ENCODE measurements around the gene EPB41L5. TPM values are rescaled to one million over a fixed set of nuclear protein-coding genes. Genes with fewer than 3 reads are reported as not detected.

The EPB41L5 gene
- polyA plus RNA-seq, 4 donors, result 10.6 to 34.6 (median 12.6) TPM

DNA sequence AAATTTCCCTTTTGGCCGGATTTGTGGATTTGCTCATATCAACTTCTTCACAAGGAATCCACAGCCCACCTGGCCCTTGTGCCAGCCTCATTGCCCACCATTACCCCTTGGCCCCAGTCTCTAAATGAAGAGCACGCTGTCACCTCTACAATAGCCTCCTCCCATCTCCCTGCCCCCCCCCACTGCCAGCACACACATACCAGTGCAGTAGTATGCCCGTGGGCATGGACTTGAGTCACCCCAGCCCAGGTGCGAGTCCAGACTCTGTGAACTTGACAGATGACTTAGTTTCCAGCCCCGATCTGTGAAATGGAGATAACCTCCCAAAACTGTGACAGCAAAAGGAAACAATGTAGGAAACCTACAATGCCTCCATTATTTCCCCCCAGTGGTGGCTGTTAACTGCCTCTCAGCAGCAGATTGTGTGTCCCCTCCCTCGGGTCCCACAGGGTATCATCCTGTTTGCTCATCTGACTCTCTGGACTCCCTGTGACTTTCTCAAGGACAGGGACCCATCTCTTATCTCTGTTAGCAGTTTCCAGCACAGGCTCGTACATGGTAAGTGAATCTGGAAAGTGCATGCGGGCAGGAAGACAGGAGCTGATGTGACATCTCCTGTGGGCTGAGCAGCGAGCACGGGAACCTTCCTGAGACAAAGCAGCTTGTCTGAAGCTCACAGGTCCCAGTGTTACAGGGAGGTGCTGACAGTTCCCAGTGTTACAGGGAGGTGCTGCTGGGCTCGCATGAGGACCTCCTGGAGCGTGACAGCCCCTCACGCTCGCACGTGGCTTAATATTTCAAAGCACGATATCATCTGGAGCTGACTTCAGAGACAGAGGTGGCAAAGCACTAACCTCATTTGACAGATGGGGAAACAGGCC lies 214.5 kb downstream of the EPB41L5 start:
- Histone ChIP-seq H3K27me3 (ENCODE audit: control insufficient read depth in 3 of 3, insufficient read depth in 3 of 3, low read length in 3 of 3) (no peaks in the 10 kb centered on the region), H3K4me1 (ENCODE audit: control insufficient read depth in 3 of 3, insufficient read depth in 2 of 3, low read depth in 1 of 3, low read length in 2 of 3) (peaks cover 0 to 39% (median 3%) of the 10 kb centered on the region in 3 donors), H3K36me3 (ENCODE audit: control insufficient read depth in 3 of 3, insufficient read depth in 2 of 3, low read depth in 1 of 3, low read length in 3 of 3) (peaks cover 0 to 4% (median 0%) of the 10 kb centered on the region in 3 donors), H3K9me3 (ENCODE audit: control insufficient read depth in 2 of 2, insufficient read depth in 1 of 2, low read depth in 1 of 2, low read length in 1 of 2) (peaks cover 0 to 5% of the 10 kb centered on the region in 2 donors), H3K27ac (ENCODE audit: low read depth in 1 of 3, low read length in 2 of 3) (no peak overlapping the region), H3K4me3 (ENCODE audit: low read depth in 1 of 3, low read length in 3 of 3) (no peak overlapping the region)
- FAIRE-seq, result no peak
- no peak for DNase-seq
- 78 to 87% (median 81%) methylated on average over 16 of the region's 16 CpGs for WGBS, 3 donors

DNA sequence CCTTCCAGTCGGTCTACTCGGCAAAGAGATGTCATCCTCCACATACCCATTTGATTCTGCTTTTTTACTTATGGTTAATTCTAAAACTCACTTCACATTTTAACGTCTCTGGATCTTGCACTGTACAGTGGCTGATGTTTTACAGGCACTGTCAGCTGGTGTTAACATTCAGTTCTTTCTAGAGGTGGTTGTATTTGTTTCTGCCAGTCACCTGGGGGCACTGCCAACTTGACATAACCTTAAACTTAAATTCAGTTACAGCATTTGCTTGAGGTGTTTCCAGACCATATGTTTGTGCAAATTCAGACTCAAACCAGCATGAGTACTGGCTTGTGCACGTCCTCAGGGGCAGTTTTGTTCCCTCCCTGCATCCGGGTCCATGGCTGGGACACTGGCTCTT lies 215.6 kb downstream of the EPB41L5 start:
- Histone ChIP-seq H3K4me1 (ENCODE audit: control insufficient read depth in 3 of 3, insufficient read depth in 2 of 3, low read depth in 1 of 3, low read length in 2 of 3) (peaks cover 0 to 42% (median 2%) of the 10 kb centered on the region in 3 donors), H3K9me3 (ENCODE audit: control insufficient read depth in 2 of 2, insufficient read depth in 1 of 2, low read depth in 1 of 2, low read length in 1 of 2) (no peaks in the 10 kb centered on the region), H3K27me3 (ENCODE audit: control insufficient read depth in 3 of 3, insufficient read depth in 3 of 3, low read length in 3 of 3) (no peaks in the 10 kb centered on the region), H3K4me3 (ENCODE audit: low read depth in 1 of 3, low read length in 3 of 3) (no peak overlapping the region), H3K36me3 (ENCODE audit: control insufficient read depth in 3 of 3, insufficient read depth in 2 of 3, low read depth in 1 of 3, low read length in 3 of 3) (no peaks in the 10 kb centered on the region), H3K27ac (ENCODE audit: low read depth in 1 of 3, low read length in 2 of 3) (no peak overlapping the region)
- FAIRE-seq (no peak), DNase-seq (no peak)
- 66 to 73% (median 68%) methylated on average over 5 of the region's 5 CpGs for WGBS, 3 donors

Other genes starting within 250 kb of the EPB41L5 start
- gene TMEM185B, start 210.3 kb downstream of the EPB41L5 start, polyA plus RNA-seq, result 10 to 100 TPM in 2 of 4 donors, 1 to 10 TPM in 2; 2.0 to 28.3 (median 6.9) TPM
- 100 to 1,000 TPM in 1 of 4 donors, 10 to 100 TPM in 3; 61.8 to 141 (median 75.3) TPM for gene RALB, start 239.8 kb downstream of the EPB41L5 start, polyA plus RNA-seq